Parathyroid adenoma (tissue), 2 donors: ENCODE results near the gene UTP25.

Experiments used
- H2AFZ ChIP-seq: fragments of 300-600 bp; sonication (generic); one replicate; pipeline ENCODE4 v1.7.0; 2017; ENCODE audit warnings: antibody characterized with exemption, mild to moderate bottlenecking
- H3K27ac ChIP-seq: fragments of 300-600 bp; sonication (generic); one replicate; pipeline ENCODE4 v1.7.0; 2017
- H3K27me3 ChIP-seq: fragments of 300-600 bp; sonication (generic); one replicate; pipeline ENCODE4 v1.7.0; 2017; ENCODE audit warnings: low read length; ENCODE audit not compliant: control insufficient read depth, insufficient read depth
- H3K36me3 ChIP-seq: fragments of 300-600 bp; sonication (generic); one replicate; pipeline ENCODE4 v1.7.0; 2017; ENCODE audit warnings: low read length; ENCODE audit not compliant: control insufficient read depth, insufficient read depth
- H3K4me1 ChIP-seq: fragments of 300-600 bp; sonication (generic); one replicate; pipeline ENCODE4 v1.7.0; 2017; ENCODE audit warnings: control low read depth
- H3K4me2 ChIP-seq: fragments of 300-600 bp; sonication (generic); one replicate; pipeline ENCODE4 v1.7.0; 2017; ENCODE audit warnings: low read length
- H3K4me3 ChIP-seq: fragments of 300-600 bp; sonication (generic); one replicate; pipeline ENCODE4 v1.7.0; 2017; ENCODE audit warnings: low read depth, low read length
- H3K79me2 ChIP-seq: fragments of 300-600 bp; sonication (generic); one replicate; pipeline ENCODE4 v1.7.0; 2017; ENCODE audit warnings: control low read depth
- H3K9ac ChIP-seq: fragments of 300-600 bp; sonication (generic); one replicate; pipeline ENCODE4 v1.7.0; 2017; ENCODE audit warnings: mild to moderate bottlenecking
- H3K9me3 ChIP-seq: fragments of 300-600 bp; sonication (generic); one replicate; pipeline ENCODE4 v1.7.0; 2017; ENCODE audit warnings: low read length; ENCODE audit not compliant: control insufficient read depth
- CTCF ChIP-seq: fragments of 300-600 bp; sonication (generic); IDR thresholded peaks from one replicate; pipeline ENCODE4 v1.7.0; 2017; ENCODE audit warnings: antibody characterized with exemption, mild to moderate bottlenecking
- donor health status: primary hyperparathyroidism.

The UTP25 gene

GRCh38 chr1:209881619-209882018 lies 53.8 kb downstream of the UTP25 start:
- Histone ChIP-seq H3K79me2 (no peaks in the 10 kb centered on the region), H3K4me3 (no peak overlapping the region), H3K27me3 (no peaks in the 10 kb centered on the region), H3K4me1 (no peaks in the 10 kb centered on the region), H2AFZ (no peak overlapping the region), H3K27ac (no peak overlapping the region), H3K9me3 (no peaks in the 10 kb centered on the region), H3K9ac (no peak overlapping the region), H3K4me2 (no peak overlapping the region), H3K36me3 (no peaks in the 10 kb centered on the region)
- TF ChIP-seq CTCF, result no peak

GRCh38 chr1:209882286-209882685 lies 54.5 kb downstream of the UTP25 start:
- Histone ChIP-seq H3K27me3 (no peaks in the 10 kb centered on the region), H3K4me3 (no peak overlapping the region), H3K9me3 (no peaks in the 10 kb centered on the region), H3K9ac (no peak overlapping the region), H2AFZ (no peak overlapping the region), H3K79me2 (no peaks in the 10 kb centered on the region), H3K4me1 (no peaks in the 10 kb centered on the region), H3K36me3 (no peaks in the 10 kb centered on the region), H3K27ac (no peak overlapping the region), H3K4me2 (no peak overlapping the region)
- no peak for TF ChIP-seq CTCF

GRCh38 chr1:209882942-209883340 lies 55.2 kb downstream of the UTP25 start:
- H3K9ac ChIP-seq, result no peak overlapping the region
- H3K4me1 ChIP-seq, result no peaks in the 10 kb centered on the region
- H3K79me2 ChIP-seq, result no peaks in the 10 kb centered on the region
- H3K36me3 ChIP-seq, result no peaks in the 10 kb centered on the region
- H3K27ac ChIP-seq, result no peak overlapping the region
- no peaks in the 10 kb centered on the region for H3K9me3 ChIP-seq
- H3K4me2 ChIP-seq, result no peak overlapping the region
- no peak overlapping the region for H2AFZ ChIP-seq
- no peaks in the 10 kb centered on the region for H3K27me3 ChIP-seq
- no peak overlapping the region for H3K4me3 ChIP-seq
- TF ChIP-seq CTCF, result no peak

GRCh38 chr1:209883341-209883971 lies 55.7 kb downstream of the UTP25 start:
- H3K9ac ChIP-seq, result no peak overlapping the region
- no peak for TF ChIP-seq CTCF
- H3K4me1 ChIP-seq, result no peaks in the 10 kb centered on the region
- no peak overlapping the region for H2AFZ ChIP-seq
- H3K27me3 ChIP-seq, result no peaks in the 10 kb centered on the region
- no peak overlapping the region for H3K4me2 ChIP-seq
- no peak overlapping the region for H3K4me3 ChIP-seq
- no peak overlapping the region for H3K27ac ChIP-seq
- H3K9me3 ChIP-seq, result no peaks in the 10 kb centered on the region
- no peaks in the 10 kb centered on the region for H3K36me3 ChIP-seq
- no peaks in the 10 kb centered on the region for H3K79me2 ChIP-seq

GRCh38 chr1:209884249-209884648 lies 56.5 kb downstream of the UTP25 start:
- H3K9me3 ChIP-seq, result no peaks in the 10 kb centered on the region
- TF ChIP-seq CTCF, result no peak
- no peaks in the 10 kb centered on the region for H3K36me3 ChIP-seq
- no peak overlapping the region for H3K9ac ChIP-seq
- H3K4me2 ChIP-seq, result no peak overlapping the region
- H3K27ac ChIP-seq, result no peak overlapping the region
- H3K27me3 ChIP-seq, result no peaks in the 10 kb centered on the region
- no peak overlapping the region for H3K4me3 ChIP-seq
- H3K79me2 ChIP-seq, result no peaks in the 10 kb centered on the region
- H3K4me1 ChIP-seq, result no peaks in the 10 kb centered on the region
- H2AFZ ChIP-seq, result no peak overlapping the region
